B cell (primary cell): ENCODE data around the gene DRC7.

Experiments
- EZH2 ChIP-seq: IDR thresholded peaks from 2 replicates; pipeline ENCODE4 v1.6.1; 2012; ENCODE audit warnings: borderline replicate concordance, low read depth, mild to moderate bottlenecking, moderate library complexity, low read length; ENCODE audit not compliant: insufficient read depth, poor library complexity, severe bottlenecking
- TF ChIP-seq, protein P1 (sequence below): fragments of 200-600 bp; IDR thresholded peaks from one replicate; pipeline ENCODE4 v1.8.0; 2022; ENCODE audit warnings: antibody characterized with exemption, mild to moderate bottlenecking

DNA sequence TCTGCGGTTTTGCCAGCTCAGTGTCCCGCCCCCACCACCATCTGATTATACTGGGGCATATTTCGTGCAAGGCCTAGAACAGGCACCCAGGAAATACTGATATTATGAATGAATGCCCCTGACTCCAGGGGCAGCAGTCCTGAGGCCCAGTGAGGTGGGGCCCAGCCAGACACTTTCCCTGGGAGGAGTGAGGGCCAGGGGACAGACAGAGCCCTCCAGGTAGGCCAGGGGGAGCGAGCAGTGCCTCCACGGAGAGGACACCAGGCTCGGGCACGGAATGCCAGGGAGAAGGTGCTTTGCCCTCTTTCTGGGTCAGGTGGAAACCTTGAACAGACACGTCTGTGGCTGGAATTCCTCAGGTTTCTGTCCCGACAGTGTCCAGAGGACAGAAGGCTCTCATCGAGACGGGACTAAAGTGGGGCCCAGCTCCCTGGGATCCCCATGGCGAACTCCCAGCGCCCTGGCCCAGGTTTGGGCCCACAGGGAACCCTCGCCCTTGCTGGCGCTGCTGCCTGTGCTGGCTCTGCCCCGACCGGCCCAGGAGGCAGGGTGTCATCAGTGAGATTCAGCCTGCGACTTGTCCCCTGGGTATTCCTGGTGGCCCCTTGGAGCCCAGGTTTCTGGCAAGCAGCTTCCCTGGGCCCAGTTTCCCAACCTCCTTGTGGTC is 45.3 kb downstream of the DRC7 start:
- TF ChIP-seq, protein P1, sequence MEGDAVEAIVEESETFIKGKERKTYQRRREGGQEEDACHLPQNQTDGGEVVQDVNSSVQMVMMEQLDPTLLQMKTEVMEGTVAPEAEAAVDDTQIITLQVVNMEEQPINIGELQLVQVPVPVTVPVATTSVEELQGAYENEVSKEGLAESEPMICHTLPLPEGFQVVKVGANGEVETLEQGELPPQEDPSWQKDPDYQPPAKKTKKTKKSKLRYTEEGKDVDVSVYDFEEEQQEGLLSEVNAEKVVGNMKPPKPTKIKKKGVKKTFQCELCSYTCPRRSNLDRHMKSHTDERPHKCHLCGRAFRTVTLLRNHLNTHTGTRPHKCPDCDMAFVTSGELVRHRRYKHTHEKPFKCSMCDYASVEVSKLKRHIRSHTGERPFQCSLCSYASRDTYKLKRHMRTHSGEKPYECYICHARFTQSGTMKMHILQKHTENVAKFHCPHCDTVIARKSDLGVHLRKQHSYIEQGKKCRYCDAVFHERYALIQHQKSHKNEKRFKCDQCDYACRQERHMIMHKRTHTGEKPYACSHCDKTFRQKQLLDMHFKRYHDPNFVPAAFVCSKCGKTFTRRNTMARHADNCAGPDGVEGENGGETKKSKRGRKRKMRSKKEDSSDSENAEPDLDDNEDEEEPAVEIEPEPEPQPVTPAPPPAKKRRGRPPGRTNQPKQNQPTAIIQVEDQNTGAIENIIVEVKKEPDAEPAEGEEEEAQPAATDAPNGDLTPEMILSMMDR: no peak
- no peak for TF ChIP-seq EZH2
